ENCODE measurements around the gene TMX3.
A peak's percentile ranks its signal among the peaks of the same experiment; 100 is the strongest.

The TMX3 gene

DNA sequence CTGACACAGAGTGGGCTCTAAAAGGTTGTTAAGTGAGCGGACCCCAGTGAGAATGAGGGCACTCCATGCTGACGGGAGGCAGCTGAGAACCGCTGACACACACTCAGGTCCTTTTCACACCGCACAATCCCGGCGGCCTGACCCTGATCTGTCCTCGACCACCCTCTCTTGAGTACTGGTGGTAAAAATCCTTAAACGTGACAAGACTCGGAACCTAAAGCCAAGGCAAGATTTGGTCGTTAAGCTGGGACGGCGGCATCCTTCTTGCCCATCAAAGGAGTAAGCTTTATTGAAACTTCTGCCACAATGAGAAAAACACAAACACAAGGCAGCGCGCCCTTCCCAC lies 569 bp downstream of the TMX3 start:
- DNase-seq (ENCODE audit: low read depth), result no peak

GRCh38 chr18:68713796-68714195 lies 1.1 kb downstream of the TMX3 start:
- no peak for DNase-seq (ENCODE audit: low read depth)
- peak overlapping the region; percentile 86 for H3K4me3 ChIP-seq (ENCODE audit: low read depth, low read length)

More for the DNA sequence above, 569 bp downstream of the TMX3 start:
- H3K4me3 ChIP-seq (ENCODE audit: low read depth, low read length), result peak overlapping the region; percentile 86

- H3K4me3 ChIP-seq (ENCODE audit: low read depth, low read length), result no peak overlapping the region
- DNase-seq (ENCODE audit: low read depth), result no peak
Observed at GRCh38 chr18:68713131-68713530, 1.8 kb downstream of the TMX3 start.

- DNase-seq (ENCODE audit: low read depth), result no peak
- no peak overlapping the region for H3K4me3 ChIP-seq (ENCODE audit: low read depth, low read length)
Observed at GRCh38 chr18:68707646-68708045, 7.3 kb downstream of the TMX3 start.

GRCh38 chr18:68705119-68705518 lies 9.8 kb downstream of the TMX3 start:
- no peak for DNase-seq (ENCODE audit: low read depth)

DNA sequence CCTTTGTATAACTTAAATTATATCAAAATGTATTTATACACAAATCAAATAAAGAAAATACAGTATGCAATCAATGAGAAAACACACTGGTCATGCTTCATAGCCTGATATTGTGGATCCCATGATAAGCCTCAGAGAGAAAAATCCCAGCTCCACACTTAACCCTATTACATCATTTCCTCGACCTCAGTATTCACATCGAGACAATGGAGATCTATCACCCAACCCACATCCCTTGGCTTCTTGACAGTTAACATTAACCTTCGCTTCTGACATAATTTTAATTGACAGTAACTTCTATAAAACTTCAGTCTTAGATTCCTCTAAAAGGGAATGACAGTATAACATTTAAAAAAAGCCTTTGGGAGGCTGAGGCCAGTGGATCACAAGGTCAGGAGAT lies 11.6 kb downstream of the TMX3 start:
- no peak for DNase-seq (ENCODE audit: low read depth)
- no peak overlapping the region for H3K4me3 ChIP-seq (ENCODE audit: low read depth, low read length)

More at GRCh38 chr18:68705119-68705518, 9.8 kb downstream of the TMX3 start:
- no peak overlapping the region for H3K4me3 ChIP-seq (ENCODE audit: low read depth, low read length)

- no peak overlapping the region for H3K4me3 ChIP-seq (ENCODE audit: low read depth, low read length)
- DNase-seq (ENCODE audit: low read depth), result no peak
Observed at GRCh38 chr18:68701353-68701752, 13.6 kb downstream of the TMX3 start.

DNA sequence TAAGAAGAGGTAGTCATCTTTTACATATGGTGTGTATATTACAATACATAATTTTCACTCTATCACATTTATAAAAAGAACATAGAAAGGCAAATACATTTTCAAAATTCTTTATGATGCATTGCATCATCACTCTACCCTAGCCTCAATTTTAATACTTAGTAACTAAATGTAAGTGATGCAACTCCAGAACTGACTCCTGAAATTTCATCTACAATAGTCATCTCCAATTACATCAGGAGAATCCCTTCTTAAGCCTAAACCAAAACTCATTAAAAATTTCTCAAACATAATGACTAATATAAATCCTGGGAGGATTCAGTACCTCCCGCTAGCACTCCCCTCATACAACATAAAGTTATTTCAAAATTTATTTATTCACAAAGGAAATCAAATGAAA lies 15.9 kb downstream of the TMX3 start:
- no peak overlapping the region for H3K4me3 ChIP-seq (ENCODE audit: low read depth, low read length)
- DNase-seq (ENCODE audit: low read depth), result peak; percentile 63

DNA sequence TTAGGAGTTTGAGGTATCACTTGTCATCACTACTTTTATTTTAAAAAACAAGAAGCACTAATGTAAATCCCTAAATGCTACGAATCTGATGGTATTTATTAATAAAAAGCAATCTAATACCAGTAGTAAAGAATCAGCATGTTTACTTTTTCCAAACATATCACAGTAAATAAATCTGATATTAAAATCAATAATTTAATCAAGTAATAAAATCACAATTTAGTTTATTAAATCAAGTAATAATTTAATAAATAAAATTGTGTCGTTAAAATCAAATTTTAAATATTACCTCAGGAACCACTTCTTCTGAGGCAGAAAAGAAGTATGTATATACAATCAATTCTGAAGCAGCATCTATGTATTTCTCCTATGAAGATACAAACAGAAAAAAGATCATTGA lies 18.0 kb downstream of the TMX3 start:
- no peak overlapping the region for H3K4me3 ChIP-seq (ENCODE audit: low read depth, low read length)
- no peak for DNase-seq (ENCODE audit: low read depth)

GRCh38 chr18:68694316-68694715 lies 20.6 kb downstream of the TMX3 start:
- no peak overlapping the region for H3K4me3 ChIP-seq (ENCODE audit: low read depth, low read length)
- DNase-seq (ENCODE audit: low read depth), result no peak

- DNase-seq (ENCODE audit: low read depth), result no peak
Observed at GRCh38 chr18:68693091-68693815, 21.7 kb downstream of the TMX3 start.

GRCh38 chr18:68679528-68679927 lies 35.4 kb downstream of the TMX3 start:
- no peak overlapping the region for H3K4me3 ChIP-seq (ENCODE audit: low read depth, low read length)
- no peak for DNase-seq (ENCODE audit: low read depth)

More at GRCh38 chr18:68693091-68693815, 21.7 kb downstream of the TMX3 start:
- no peak overlapping the region for H3K4me3 ChIP-seq (ENCODE audit: low read depth, low read length)

DNA sequence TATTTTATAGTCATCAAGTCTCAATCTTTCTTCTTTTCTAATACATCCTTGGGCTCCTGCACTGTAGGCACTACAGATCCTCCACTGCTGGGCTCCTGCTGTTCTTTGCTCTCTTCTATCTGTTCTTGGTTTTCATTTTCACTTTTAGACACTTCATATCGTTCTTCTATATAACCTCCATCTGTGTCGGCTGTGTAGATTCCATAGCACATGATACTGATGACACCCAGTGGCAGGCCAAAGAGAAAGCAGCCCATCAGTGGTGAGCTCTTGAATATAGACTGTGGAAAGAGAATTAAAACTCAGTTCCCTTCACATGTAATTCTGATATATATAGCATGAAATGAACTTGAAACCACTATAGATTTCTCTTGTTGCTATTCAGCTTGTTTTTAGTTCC lies 38.0 kb downstream of the TMX3 start:
- DNase-seq (ENCODE audit: low read depth), result no peak
- no peak overlapping the region for H3K4me3 ChIP-seq (ENCODE audit: low read depth, low read length)

GRCh38 chr18:68667121-68667520 lies 47.8 kb downstream of the TMX3 start:
- no peak for DNase-seq (ENCODE audit: low read depth)
- H3K4me3 ChIP-seq (ENCODE audit: low read depth, low read length), result no peak overlapping the region

DNA sequence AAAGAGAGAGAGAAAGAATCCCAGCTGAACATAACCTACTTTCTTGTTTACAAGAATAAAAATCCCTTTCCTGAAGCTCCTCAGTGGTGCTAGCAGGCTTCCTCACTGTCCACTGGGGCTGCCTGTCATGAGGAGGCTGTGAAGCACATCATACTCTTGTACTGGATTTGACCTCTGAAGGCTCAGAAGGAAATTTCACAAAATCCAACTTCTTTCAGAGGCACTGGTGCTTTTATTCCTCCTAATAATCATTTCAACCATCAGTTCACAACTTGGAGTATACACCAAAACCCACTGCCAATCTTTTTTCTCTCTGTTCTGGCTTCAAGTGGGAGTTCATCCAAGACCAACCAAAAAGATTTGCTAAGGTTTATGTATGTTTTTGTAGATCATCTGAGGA lies 48.5 kb downstream of the TMX3 start:
- no peak overlapping the region for H3K4me3 ChIP-seq (ENCODE audit: low read depth, low read length)
- DNase-seq (ENCODE audit: low read depth), result no peak

GRCh38 chr18:68665628-68666027 lies 49.3 kb downstream of the TMX3 start:
- no peak overlapping the region for H3K4me3 ChIP-seq (ENCODE audit: low read depth, low read length)
- DNase-seq (ENCODE audit: low read depth), result no peak

GRCh38 chr18:68662754-68663153 lies 52.2 kb downstream of the TMX3 start:
- H3K4me3 ChIP-seq (ENCODE audit: low read depth, low read length), result no peak overlapping the region
- DNase-seq (ENCODE audit: low read depth), result peak; percentile 14

- H3K4me3 ChIP-seq (ENCODE audit: low read depth, low read length), result no peak overlapping the region
- DNase-seq (ENCODE audit: low read depth), result peak; percentile 14
Observed at GRCh38 chr18:68660354-68661183, 54.3 kb downstream of the TMX3 start.

- no peak for DNase-seq (ENCODE audit: low read depth)
- no peak overlapping the region for H3K4me3 ChIP-seq (ENCODE audit: low read depth, low read length)
Observed at GRCh38 chr18:68648191-68648590, 66.7 kb downstream of the TMX3 start.

- DNase-seq (ENCODE audit: low read depth), result no peak
- no peak overlapping the region for H3K4me3 ChIP-seq (ENCODE audit: low read depth, low read length)
Observed at GRCh38 chr18:68642003-68642402, 72.9 kb downstream of the TMX3 start.

DNA sequence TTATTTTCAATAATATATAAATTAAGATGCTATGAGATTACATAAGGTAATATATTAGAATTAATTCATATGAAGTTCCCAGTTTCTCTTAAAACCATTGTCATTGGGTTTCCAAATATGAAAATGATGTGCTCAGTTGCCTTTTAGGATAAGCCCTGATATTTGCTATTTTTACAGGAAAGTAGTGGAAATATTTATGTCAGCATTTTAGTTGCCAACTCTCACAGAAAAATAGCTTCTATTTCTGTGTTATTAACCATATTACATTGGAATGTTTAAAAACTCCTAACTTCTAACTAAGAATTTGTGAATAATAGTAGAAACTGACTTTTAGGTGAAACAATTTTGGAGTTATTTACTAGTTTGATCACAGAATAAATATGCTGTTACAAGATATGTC lies 74.0 kb downstream of the TMX3 start:
- no peak for DNase-seq (ENCODE audit: low read depth)
- no peak overlapping the region for H3K4me3 ChIP-seq (ENCODE audit: low read depth, low read length)

All from skeletal muscle cell (primary cell).